Keratinocyte (primary cell): ENCODE measurements around the gene NPIPB8. TPM values are rescaled to one million over a fixed set of nuclear protein-coding genes. Genes with fewer than 3 reads are reported as not detected.

Experiments used
- DNase-seq: peaks from one replicate; pipeline ENCODE4 v3.0.0-alpha.2; 2011; ENCODE audit warnings: low read depth, missing footprints, low spot score
- FAIRE-seq: peaks from 2 replicates; lab custom pipeline; 2011; peaks lifted over from hg19 to GRCh38; lab: Jason Lieb, UNC
- H2AFZ ChIP-seq: 2 replicates; pipeline ENCODE4 v1.6.0; 2012; ENCODE audit warnings: low read length, control low read depth, inconsistent platforms; ENCODE audit not compliant: control insufficient read depth
- H3K27ac ChIP-seq: 2 replicates; pipeline ENCODE4 v1.5.1; 2011; ENCODE audit warnings: low read length; ENCODE audit not compliant: control insufficient read depth, insufficient read depth
- H3K27me3 ChIP-seq: 3 replicates; pipeline ENCODE4 v1.6.0; 2011; ENCODE audit warnings: low read length; ENCODE audit not compliant: control insufficient read depth, insufficient read depth; ENCODE audit errors: extremely low read depth
- H3K36me3 ChIP-seq, 2 experiments: 2 replicates in 1 of 2; 3 replicates in 1 of 2; pipeline ENCODE4 v1.5.1; 2011; ENCODE audit warnings: low read length in 2 of 2, mild to moderate bottlenecking in 1 of 2; ENCODE audit not compliant: control insufficient read depth in 2 of 2, insufficient read depth in 2 of 2; ENCODE audit errors: extremely low read depth in 1 of 2
- H3K4me1 ChIP-seq: 3 replicates; pipeline ENCODE4 v1.5.1; 2011; ENCODE audit warnings: low read length; ENCODE audit not compliant: control insufficient read depth, insufficient read depth; ENCODE audit errors: extremely low read depth
- H3K4me2 ChIP-seq: 3 replicates; pipeline ENCODE4 v1.6.0; 2011; ENCODE audit warnings: low read depth, low read length; ENCODE audit not compliant: control insufficient read depth, insufficient read depth; ENCODE audit errors: extremely low read depth
- H3K4me3 ChIP-seq, 3 experiments: fragments of 200-600 bp in 1 of 3; sonication (generic) in 1 of 3; 2 replicates in 2 of 3; 3 replicates in 1 of 3; pipeline ENCODE4 v1.5.1; 2011 to 2016; ENCODE audit warnings: low read length in 3 of 3, mild to moderate bottlenecking in 3 of 3, control low read depth in 2 of 3, inconsistent platforms in 1 of 3, low read depth in 1 of 3, mixed read lengths in 1 of 3, mixed run types in 1 of 3, moderate library complexity in 1 of 3; ENCODE audit not compliant: control insufficient read depth in 2 of 3, insufficient read depth in 2 of 3; ENCODE audit errors: extremely low read depth in 1 of 3
- H3K79me2 ChIP-seq: 2 replicates; pipeline ENCODE4 v1.6.0; 2012; ENCODE audit warnings: low read length; ENCODE audit not compliant: control insufficient read depth, insufficient read depth
- H3K9ac ChIP-seq: 3 replicates; pipeline ENCODE4 v1.6.0; 2011; ENCODE audit warnings: low read length; ENCODE audit not compliant: control insufficient read depth, insufficient read depth; ENCODE audit errors: extremely low read depth
- H3K9me1 ChIP-seq: 3 replicates; pipeline ENCODE4 v1.6.0; 2011; ENCODE audit warnings: low read length; ENCODE audit not compliant: control insufficient read depth, insufficient read depth; ENCODE audit errors: extremely low read depth
- H3K9me3 ChIP-seq: 2 replicates; pipeline ENCODE4 v1.5.1; 2012; ENCODE audit warnings: low read depth, low read length; ENCODE audit not compliant: control insufficient read depth
- H4K20me1 ChIP-seq: 3 replicates; pipeline ENCODE4 v1.6.0; 2011; ENCODE audit warnings: low read length; ENCODE audit not compliant: control insufficient read depth, insufficient read depth; ENCODE audit errors: extremely low read depth
- CTCF ChIP-seq, 3 experiments: IDR thresholded peaks in 1 of 3; conservative IDR thresholded peaks in 1 of 3; optimal IDR thresholded peaks in 1 of 3; 2 replicates in 2 of 3; 3 replicates in 1 of 3; pipeline versions ENCODE3 to v1.5.1; 2011; ENCODE audit warnings: low read length in 3 of 3, mild to moderate bottlenecking in 3 of 3, moderate library complexity in 2 of 3, control low read depth in 1 of 3, inconsistent platforms in 1 of 3; ENCODE audit not compliant: insufficient read depth in 2 of 3; ENCODE audit errors: extremely low read depth in 1 of 3
- EZH2 ChIP-seq: IDR thresholded peaks from one replicate; pipeline ENCODE4 v1.6.1; 2012; ENCODE audit warnings: inconsistent platforms, mild to moderate bottlenecking, low read length, moderate library complexity
- dilution Hi-C: fragments of 300-500 bp; cut with MboI; formaldehyde crosslinking; loops from one replicate; pipeline ENCODE4 v1.7.0; 2020; ENCODE audit warnings: low sequenced_read_pairs; ENCODE audit not compliant: extremely low pct_ligation_motif_present
- polyA plus RNA-seq, 5 experiments: library from polyadenylated mRNA; depleted of rRNA in 3 of 5; stranded (reverse) in 3 of 5; stranded (forward) in 1 of 5; unstranded in 1 of 5; fragments of >200 nt; gene quantifications; 1 replicate in 1 of 5; 2 replicates in 3 of 5; 3 replicates in 1 of 5; pipeline versions ENCODE4 v1.2.1 to v1.2.3, GENCODE V29; 2011 to 2012; ENCODE audit warnings: missing spikeins in 2 of 5, low read depth in 1 of 5, low replicate concordance in 1 of 5

NPIPB8 gene
- polyA plus RNA-seq, 1 donor (not counting 4 experiments of a cell fraction or from before 2014, with no cell fraction given) = 0.41 TPM

- dilution Hi-C loops = no loop called here
- H3K27ac ChIP-seq = no peak overlapping the region
- H3K9ac ChIP-seq = no peak overlapping the region
- H3K4me1 ChIP-seq = peaks cover 6% of the 10 kb centered on the region
- H3K79me2 ChIP-seq = no peaks in the 10 kb centered on the region
- no peak overlapping the region for H3K4me2 ChIP-seq
- FAIRE-seq (no peak), DNase-seq (no peak)
- H4K20me1 ChIP-seq = no peaks in the 10 kb centered on the region
- TF ChIP-seq CTCF (optimal IDR thresholded peaks at IDR 0.05 in 1 of 3, IDR thresholded peaks at IDR 0.05 in 1 of 3, conservative IDR thresholded peaks at IDR 0.05 in 1 of 3; ENCODE audit: extremely low read depth in 1 of 3, insufficient read depth in 2 of 3, low read length in 3 of 3) (no peak), EZH2 (no peak)
- H3K4me3 ChIP-seq = no peak overlapping the region
- no peaks in the 10 kb centered on the region for H3K9me3 ChIP-seq
- H3K9me1 ChIP-seq = no peaks in the 10 kb centered on the region
- no peak overlapping the region for H2AFZ ChIP-seq
- H3K36me3 ChIP-seq = peaks cover 0 to 6% of the 10 kb centered on the region in 2 experiments
- H3K27me3 ChIP-seq = no peaks in the 10 kb centered on the region
These were observed 46.5 kb upstream of the NPIPB8 start for GRCh38 chr16:28591355-28591754.

- Histone ChIP-seq H3K4me1 (peaks cover 1% of the 10 kb centered on the region), H3K36me3 (peaks cover 0 to 6% of the 10 kb centered on the region in 2 experiments), H4K20me1 (no peaks in the 10 kb centered on the region), H2AFZ (no peak overlapping the region), H3K79me2 (no peaks in the 10 kb centered on the region), H3K9me3 (no peaks in the 10 kb centered on the region), H3K4me3 (no peak overlapping the region), H3K27ac (no peak overlapping the region), H3K9ac (no peak overlapping the region), H3K4me2 (no peak overlapping the region), H3K9me1 (no peaks in the 10 kb centered on the region), H3K27me3 (no peaks in the 10 kb centered on the region)
- FAIRE-seq (no peak), DNase-seq (no peak)
- no peak for TF ChIP-seq CTCF (optimal IDR thresholded peaks at IDR 0.05 in 1 of 3, IDR thresholded peaks at IDR 0.05 in 1 of 3, conservative IDR thresholded peaks at IDR 0.05 in 1 of 3; ENCODE audit: extremely low read depth in 1 of 3, insufficient read depth in 2 of 3, low read length in 3 of 3)
- no peak for TF ChIP-seq EZH2
- dilution Hi-C loops = no loop called here
These were observed 45.4 kb upstream of the NPIPB8 start for GRCh38 chr16:28592511-28592910.
